Osteocyte (in vitro differentiated cells): ENCODE measurements around the gene POLR2C. TPM values are rescaled to one million over a fixed set of nuclear protein-coding genes. Genes with fewer than 3 reads are reported as not detected.

ENCODE experiments used
- DNase-seq: peaks from one replicate; pipeline ENCODE4 v3.0.0; 2021; ENCODE audit warnings: mixed read lengths; ENCODE audit not compliant: unreplicated experiment; ENCODE audit errors: extremely low spot score
- H3K27ac Mint-ChIP-seq: one replicate; pipeline ENCODE4 v1.8.0; 2021; ENCODE audit warnings: mild to moderate bottlenecking, mixed read lengths; ENCODE audit not compliant: unreplicated experiment
- H3K27me3 Mint-ChIP-seq: one replicate; pipeline ENCODE4 v1.8.0; 2021; ENCODE audit warnings: mixed read lengths; ENCODE audit not compliant: unreplicated experiment
- H3K36me3 Mint-ChIP-seq: one replicate; pipeline ENCODE4 v1.8.0; 2021; ENCODE audit warnings: mixed read lengths; ENCODE audit not compliant: unreplicated experiment
- H3K4me1 Mint-ChIP-seq: one replicate; pipeline ENCODE4 v1.8.0; 2021; ENCODE audit warnings: mixed read lengths; ENCODE audit not compliant: unreplicated experiment
- H3K4me3 Mint-ChIP-seq: one replicate; pipeline ENCODE4 v1.8.0; 2021; ENCODE audit warnings: mild to moderate bottlenecking, moderate library complexity, mixed read lengths; ENCODE audit not compliant: unreplicated experiment
- H3K9me3 Mint-ChIP-seq: one replicate; pipeline ENCODE4 v1.8.0; 2021; ENCODE audit warnings: mixed read lengths; ENCODE audit not compliant: unreplicated experiment
- total RNA-seq: library from RNA; stranded (reverse); gene quantifications from 2 replicates; pipeline ENCODE4 v1.2.1, GENCODE V29; 2021
- TF ChIP-seq, protein P1 (sequence below): fragments of 200-600 bp; sonication (generic); IDR thresholded peaks from 2 replicates; pipeline ENCODE4 v1.5.0; 2021; ENCODE audit warnings: antibody characterized with exemption, mild to moderate bottlenecking, moderate library complexity

POLR2C gene
- total RNA-seq, 1 donor from 2014 or later: 46.8 TPM

DNA sequence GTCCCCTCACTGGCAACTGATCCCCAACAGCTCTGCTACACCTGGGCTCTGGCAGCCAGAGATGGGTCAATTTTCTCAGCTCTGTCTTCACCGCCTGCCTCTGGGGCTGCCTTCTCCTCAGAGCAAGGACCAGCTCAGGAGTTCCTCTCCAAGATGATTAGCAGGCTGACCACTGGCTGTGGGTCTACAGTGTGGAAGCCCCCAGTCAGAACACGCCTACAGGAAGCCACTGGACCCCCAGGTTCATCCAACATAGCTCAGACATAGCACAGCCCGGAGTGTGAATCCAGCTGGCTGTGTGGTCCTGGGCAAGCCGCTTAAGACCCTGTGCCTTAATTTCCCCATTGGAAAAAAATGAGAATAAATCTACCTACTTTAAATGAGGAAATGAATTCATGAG lies 18.9 kb downstream of the POLR2C start:
- peaks cover 40% of the 10 kb centered on the region for H3K4me1 Mint-ChIP-seq
- DNase-seq: no peak
- H3K36me3 Mint-ChIP-seq: no peaks in the 10 kb centered on the region
- no peak overlapping the region for H3K27ac Mint-ChIP-seq
- TF ChIP-seq, protein P1, sequence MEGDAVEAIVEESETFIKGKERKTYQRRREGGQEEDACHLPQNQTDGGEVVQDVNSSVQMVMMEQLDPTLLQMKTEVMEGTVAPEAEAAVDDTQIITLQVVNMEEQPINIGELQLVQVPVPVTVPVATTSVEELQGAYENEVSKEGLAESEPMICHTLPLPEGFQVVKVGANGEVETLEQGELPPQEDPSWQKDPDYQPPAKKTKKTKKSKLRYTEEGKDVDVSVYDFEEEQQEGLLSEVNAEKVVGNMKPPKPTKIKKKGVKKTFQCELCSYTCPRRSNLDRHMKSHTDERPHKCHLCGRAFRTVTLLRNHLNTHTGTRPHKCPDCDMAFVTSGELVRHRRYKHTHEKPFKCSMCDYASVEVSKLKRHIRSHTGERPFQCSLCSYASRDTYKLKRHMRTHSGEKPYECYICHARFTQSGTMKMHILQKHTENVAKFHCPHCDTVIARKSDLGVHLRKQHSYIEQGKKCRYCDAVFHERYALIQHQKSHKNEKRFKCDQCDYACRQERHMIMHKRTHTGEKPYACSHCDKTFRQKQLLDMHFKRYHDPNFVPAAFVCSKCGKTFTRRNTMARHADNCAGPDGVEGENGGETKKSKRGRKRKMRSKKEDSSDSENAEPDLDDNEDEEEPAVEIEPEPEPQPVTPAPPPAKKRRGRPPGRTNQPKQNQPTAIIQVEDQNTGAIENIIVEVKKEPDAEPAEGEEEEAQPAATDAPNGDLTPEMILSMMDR: no peak
- H3K4me3 Mint-ChIP-seq: no peak overlapping the region
- H3K27me3 Mint-ChIP-seq: no peaks in the 10 kb centered on the region
- H3K9me3 Mint-ChIP-seq: no peaks in the 10 kb centered on the region

DNA sequence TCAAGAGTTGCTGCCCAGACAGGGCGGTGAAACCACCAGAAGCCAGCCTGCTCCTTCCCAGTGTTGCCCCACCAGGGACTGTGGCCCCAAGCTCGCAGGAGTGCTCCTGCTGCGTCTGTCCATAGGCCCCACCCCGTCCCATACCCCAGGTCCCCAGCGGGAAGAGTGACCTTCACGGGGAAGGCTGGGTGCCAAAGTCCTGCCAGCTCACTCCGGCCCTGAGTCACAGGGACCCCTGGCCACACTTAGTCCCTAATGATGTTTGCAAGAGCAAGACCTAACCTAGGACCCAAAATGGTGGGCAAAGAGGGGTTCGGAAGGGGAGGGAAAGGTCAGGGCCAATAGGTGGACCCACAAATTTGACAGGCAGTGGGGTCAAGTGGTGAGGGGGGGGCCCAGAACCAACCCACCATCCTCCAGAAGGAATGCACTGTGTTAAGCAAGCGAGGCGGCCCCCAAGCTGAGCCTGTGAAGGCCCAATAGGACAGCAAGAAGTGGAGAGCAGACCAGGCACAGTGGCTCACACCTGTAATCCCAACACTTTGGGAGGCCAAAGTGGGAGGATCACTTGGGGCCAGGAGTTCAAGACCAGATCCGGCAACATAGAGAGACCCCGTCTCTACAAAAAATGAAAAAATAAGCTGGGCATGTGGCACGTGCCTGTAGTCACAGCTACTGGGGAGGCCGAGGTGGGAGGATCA lies 20.5 kb downstream of the POLR2C start:
- DNase-seq: no peak
- H3K27me3 Mint-ChIP-seq: no peaks in the 10 kb centered on the region
- H3K36me3 Mint-ChIP-seq: no peaks in the 10 kb centered on the region
- no peak overlapping the region for H3K27ac Mint-ChIP-seq
- TF ChIP-seq, protein P1: no peak
- H3K4me3 Mint-ChIP-seq: no peak overlapping the region
- no peaks in the 10 kb centered on the region for H3K9me3 Mint-ChIP-seq
- peaks cover 43% of the 10 kb centered on the region for H3K4me1 Mint-ChIP-seq

DNA sequence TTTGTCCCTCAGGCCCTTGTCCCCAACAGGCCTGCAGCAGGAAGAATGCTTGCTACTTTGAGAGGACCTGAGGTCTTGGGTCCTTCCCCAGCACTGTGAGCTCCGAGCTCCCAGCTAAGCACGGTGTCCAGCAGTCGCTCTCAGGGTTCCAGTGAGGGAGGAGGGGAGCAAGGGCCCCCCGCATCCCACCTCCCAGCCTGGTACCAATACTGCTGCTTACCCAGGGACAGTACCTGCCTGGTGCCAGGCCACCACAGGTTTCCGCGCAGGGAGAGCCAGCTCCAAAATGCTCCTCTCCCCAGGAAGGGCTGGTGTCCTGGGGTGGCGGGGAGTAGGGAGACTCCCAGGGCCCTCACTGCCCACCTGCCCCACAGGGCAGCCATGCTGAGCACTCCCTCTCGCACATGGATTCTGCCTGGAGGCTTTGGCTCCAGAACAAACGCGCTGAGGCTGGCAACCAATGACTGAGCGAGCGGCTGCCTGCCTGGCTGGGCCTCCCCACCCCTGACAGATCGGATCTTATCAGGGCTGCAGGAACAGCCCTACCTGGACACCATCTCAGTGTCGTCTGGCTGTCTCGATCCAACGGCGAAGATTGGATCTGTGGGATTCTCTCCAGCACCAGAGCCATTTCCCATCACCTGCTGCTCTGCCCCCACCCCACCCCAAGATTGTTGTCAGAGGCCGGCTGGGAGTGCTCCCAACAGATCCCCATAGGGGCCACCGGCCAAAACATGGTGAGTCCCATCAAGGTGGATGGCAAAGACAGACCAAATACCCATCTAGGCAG lies 21.4 kb downstream of the POLR2C start:
- no peak for DNase-seq
- Mint-ChIP-seq H3K4me1 (peaks cover 34% of the 10 kb centered on the region), H3K4me3 (no peak overlapping the region), H3K27ac (no peak overlapping the region), H3K27me3 (no peaks in the 10 kb centered on the region), H3K36me3 (no peaks in the 10 kb centered on the region), H3K9me3 (no peaks in the 10 kb centered on the region)
- TF ChIP-seq, protein P1: no peak

DNA sequence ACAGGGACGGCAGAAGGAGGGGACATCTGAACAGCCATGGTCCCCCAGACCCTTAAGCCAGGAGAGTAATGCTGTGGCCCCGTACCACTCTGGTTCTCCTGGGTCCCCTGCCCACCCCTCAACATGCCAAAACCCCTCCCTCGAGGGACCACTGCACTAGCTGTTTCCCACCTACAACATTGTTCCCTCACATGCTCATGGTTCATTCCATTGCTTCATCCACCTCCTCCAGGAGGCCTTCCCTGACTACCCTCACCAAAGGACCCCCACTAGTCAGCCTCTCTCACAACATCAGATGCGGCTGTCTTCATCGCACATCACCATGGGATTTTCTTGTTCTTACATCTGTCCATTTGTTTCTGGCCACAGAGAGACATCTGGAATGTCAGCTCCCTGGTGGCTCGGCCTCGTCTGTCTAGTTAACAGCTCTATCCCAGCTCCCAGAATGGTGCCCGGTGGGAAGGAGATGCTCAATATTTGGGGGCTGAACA lies 22.1 kb downstream of the POLR2C start:
- H3K27me3 Mint-ChIP-seq: peaks cover 1% of the 10 kb centered on the region
- no peaks in the 10 kb centered on the region for H3K36me3 Mint-ChIP-seq
- no peak overlapping the region for H3K27ac Mint-ChIP-seq
- peaks cover 31% of the 10 kb centered on the region for H3K4me1 Mint-ChIP-seq
- TF ChIP-seq, protein P1: no peak
- no peak overlapping the region for H3K4me3 Mint-ChIP-seq
- no peaks in the 10 kb centered on the region for H3K9me3 Mint-ChIP-seq
- no peak for DNase-seq
